Gastroesophageal sphincter (tissue), 3 donors: ENCODE results near the gene P4HB.

Source experiments
- EP300 ChIP-seq: sonication (generic); formaldehyde crosslinking; IDR thresholded peaks from one replicate; pipeline ENCODE4 v1.6.1; 2017; ENCODE audit warnings: antibody characterized with exemption, mild to moderate bottlenecking
- POLR2A ChIP-seq, 2 donors: fragments of 450-650 bp; IDR thresholded peaks; one replicate each; pipeline ENCODE4 v1.6.1; 2017; ENCODE audit warnings: antibody characterized with exemption in 2 of 2, mild to moderate bottlenecking in 2 of 2, moderate library complexity in 1 of 2
- POLR2AphosphoS5 ChIP-seq: sonication (generic); formaldehyde crosslinking; IDR thresholded peaks from one replicate; pipeline ENCODE4 v1.6.1; 2017; ENCODE audit warnings: antibody characterized with exemption
- TF ChIP-seq, protein P1 (sequence below), 4 experiments: fragments of 200-600 bp in 2 of 4; fragments of 450-650 bp in 2 of 4; sonication (generic) in 1 of 4; IDR thresholded peaks; one replicate each; pipeline ENCODE4 v1.5.1; 2017 to 2019; ENCODE audit warnings: antibody characterized with exemption in 4 of 4, mild to moderate bottlenecking in 2 of 4, moderate library complexity in 2 of 4

DNA sequence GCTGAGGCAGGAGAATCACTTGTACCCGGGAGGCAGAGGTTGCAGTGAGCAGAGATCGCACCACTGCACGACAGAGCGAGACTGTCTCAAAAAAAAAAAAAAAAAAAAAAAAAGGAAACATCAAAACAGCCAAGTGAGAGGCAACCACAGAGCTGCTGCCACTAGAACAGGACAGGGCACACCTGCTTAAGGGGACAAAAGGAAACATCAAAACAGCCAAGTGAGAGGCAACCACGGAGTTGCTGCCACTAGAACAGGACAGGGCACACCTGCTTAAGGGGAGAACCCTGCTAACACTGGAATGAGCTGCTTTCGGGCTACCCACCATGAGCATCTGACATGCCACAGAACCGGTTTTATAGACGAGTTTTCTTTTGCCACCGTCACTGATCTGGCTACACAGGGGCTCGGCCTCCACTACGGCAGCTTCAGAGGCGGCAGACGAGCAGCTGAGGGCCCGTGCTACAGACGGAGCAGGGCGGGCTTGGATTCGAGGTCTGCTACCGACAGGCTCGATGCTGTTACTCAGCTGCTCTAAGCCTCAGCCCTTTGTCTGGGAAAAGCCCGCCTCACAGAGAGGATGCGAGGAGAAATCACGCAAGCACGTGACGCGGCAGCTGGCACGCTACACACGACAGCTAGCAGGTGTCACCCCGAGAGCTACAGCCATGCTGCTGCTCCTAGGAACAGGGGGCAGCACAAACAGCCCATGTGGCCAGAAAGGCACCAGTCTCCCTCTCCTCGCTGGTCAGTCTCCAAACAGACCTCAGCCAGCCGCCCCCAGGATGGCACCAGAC, 2.0 kb downstream of the P4HB start:
- TF ChIP-seq, protein P1, sequence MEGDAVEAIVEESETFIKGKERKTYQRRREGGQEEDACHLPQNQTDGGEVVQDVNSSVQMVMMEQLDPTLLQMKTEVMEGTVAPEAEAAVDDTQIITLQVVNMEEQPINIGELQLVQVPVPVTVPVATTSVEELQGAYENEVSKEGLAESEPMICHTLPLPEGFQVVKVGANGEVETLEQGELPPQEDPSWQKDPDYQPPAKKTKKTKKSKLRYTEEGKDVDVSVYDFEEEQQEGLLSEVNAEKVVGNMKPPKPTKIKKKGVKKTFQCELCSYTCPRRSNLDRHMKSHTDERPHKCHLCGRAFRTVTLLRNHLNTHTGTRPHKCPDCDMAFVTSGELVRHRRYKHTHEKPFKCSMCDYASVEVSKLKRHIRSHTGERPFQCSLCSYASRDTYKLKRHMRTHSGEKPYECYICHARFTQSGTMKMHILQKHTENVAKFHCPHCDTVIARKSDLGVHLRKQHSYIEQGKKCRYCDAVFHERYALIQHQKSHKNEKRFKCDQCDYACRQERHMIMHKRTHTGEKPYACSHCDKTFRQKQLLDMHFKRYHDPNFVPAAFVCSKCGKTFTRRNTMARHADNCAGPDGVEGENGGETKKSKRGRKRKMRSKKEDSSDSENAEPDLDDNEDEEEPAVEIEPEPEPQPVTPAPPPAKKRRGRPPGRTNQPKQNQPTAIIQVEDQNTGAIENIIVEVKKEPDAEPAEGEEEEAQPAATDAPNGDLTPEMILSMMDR (IDR thresholded peaks at IDR 0.05): no peak
- TF ChIP-seq POLR2A (IDR thresholded peaks at IDR 0.05) (no peak), POLR2AphosphoS5 (no peak), EP300 (no peak)
